ENCODE measurements around the gene CASKIN1.

CASKIN1 gene

GRCh38 chr16:2174396-2175131, 21.8 kb downstream of the CASKIN1 start:
- DNase-seq (ENCODE audit: low spot score): no peak

GRCh38 chr16:2173916-2174315, 22.5 kb downstream of the CASKIN1 start:
- DNase-seq (ENCODE audit: low spot score): no peak

- no peak for DNase-seq (ENCODE audit: low spot score)
Measured at GRCh38 chr16:2173366-2173765, 23.0 kb downstream of the CASKIN1 start.

GRCh38 chr16:2172688-2173335, 23.6 kb downstream of the CASKIN1 start:
- no peak for DNase-seq (ENCODE audit: low spot score)

GRCh38 chr16:2171601-2172178, 24.7 kb downstream of the CASKIN1 start:
- DNase-seq (ENCODE audit: low spot score): no peak

GRCh38 chr16:2170587-2171435, 25.6 kb downstream of the CASKIN1 start:
- DNase-seq (ENCODE audit: low spot score): no peak

GRCh38 chr16:2170080-2170479, 26.3 kb downstream of the CASKIN1 start:
- DNase-seq (ENCODE audit: low spot score): no peak

- DNase-seq (ENCODE audit: low spot score): no peak
Measured at GRCh38 chr16:2167068-2167638, 29.3 kb downstream of the CASKIN1 start.

- no peak for DNase-seq (ENCODE audit: low spot score)
Measured at GRCh38 chr16:2166263-2167067, 29.9 kb downstream of the CASKIN1 start.

GRCh38 chr16:2165861-2166260, 30.5 kb downstream of the CASKIN1 start:
- DNase-seq (ENCODE audit: low spot score): no peak

GRCh38 chr16:2163211-2163881, 33.1 kb downstream of the CASKIN1 start:
- no peak for DNase-seq (ENCODE audit: low spot score)

- DNase-seq (ENCODE audit: low spot score): no peak
Measured at GRCh38 chr16:2162676-2163118, 33.7 kb downstream of the CASKIN1 start.

- no peak for DNase-seq (ENCODE audit: low spot score)
Measured at GRCh38 chr16:2161911-2162310, 34.5 kb downstream of the CASKIN1 start.

GRCh38 chr16:2160915-2161551, 35.4 kb downstream of the CASKIN1 start:
- DNase-seq (ENCODE audit: low spot score): peak; percentile 82

GRCh38 chr16:2159175-2159838, 37.1 kb downstream of the CASKIN1 start:
- peak; percentile 65 for DNase-seq (ENCODE audit: low spot score)

- no peak for DNase-seq (ENCODE audit: low spot score)
Measured at GRCh38 chr16:2158262-2158638, 38.2 kb downstream of the CASKIN1 start.

GRCh38 chr16:2157480-2158261, 38.7 kb downstream of the CASKIN1 start:
- DNase-seq (ENCODE audit: low spot score): peak; percentile 27

GRCh38 chr16:2156849-2157224, 39.6 kb downstream of the CASKIN1 start:
- no peak for DNase-seq (ENCODE audit: low spot score)
